ENCODE measurements around the gene NCR3LG1. TPM values are rescaled to one million over a fixed set of nuclear protein-coding genes. Genes with fewer than 3 reads are reported as not detected.

NCR3LG1 gene, protein sequence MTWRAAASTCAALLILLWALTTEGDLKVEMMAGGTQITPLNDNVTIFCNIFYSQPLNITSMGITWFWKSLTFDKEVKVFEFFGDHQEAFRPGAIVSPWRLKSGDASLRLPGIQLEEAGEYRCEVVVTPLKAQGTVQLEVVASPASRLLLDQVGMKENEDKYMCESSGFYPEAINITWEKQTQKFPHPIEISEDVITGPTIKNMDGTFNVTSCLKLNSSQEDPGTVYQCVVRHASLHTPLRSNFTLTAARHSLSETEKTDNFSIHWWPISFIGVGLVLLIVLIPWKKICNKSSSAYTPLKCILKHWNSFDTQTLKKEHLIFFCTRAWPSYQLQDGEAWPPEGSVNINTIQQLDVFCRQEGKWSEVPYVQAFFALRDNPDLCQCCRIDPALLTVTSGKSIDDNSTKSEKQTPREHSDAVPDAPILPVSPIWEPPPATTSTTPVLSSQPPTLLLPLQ
- 1.1 TPM in 2 replicates for total RNA-seq

DNA sequence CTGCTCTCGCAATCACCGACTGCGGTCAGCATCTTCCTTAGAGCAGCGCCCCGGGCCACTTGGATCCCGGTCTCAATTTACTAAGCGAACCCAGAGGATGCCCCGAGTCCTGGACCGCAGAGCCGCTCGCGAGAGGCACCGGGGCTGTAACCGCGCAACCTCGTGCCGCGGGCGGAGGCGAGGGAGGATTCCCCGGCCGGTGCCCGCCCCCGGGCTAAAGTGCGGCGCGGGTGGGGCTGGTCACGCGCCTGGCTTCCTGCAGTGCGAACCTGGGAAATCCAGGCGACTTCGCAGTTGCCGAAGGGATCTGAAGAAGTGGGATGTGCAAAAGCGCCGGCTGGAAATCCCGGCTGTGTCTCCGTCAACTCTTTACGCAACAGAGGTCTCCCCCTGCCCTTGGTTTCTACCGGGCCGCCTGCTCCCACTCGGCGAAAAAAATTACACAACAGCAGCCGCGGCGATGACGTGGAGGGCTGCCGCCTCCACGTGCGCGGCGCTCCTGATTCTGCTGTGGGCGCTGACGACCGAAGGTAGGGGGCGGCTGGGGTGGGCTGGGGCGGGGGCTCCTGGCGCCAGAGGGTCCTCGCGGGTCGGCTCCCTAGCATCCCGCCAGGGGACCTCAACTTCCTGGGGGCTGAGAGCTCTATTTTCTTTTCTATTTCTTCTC is at the start of gene NCR3LG1:
TSS of gene NCR3LG1 (plus strand) at position 291 of the 667 bp plus-strand sequence. CDS start at position 461, 170 bp downstream.
- DNase-seq, result peak; percentile 55
- no peaks in the 10 kb centered on the region for H3K9me3 Mint-ChIP-seq
- H3K36me3 Mint-ChIP-seq (ENCODE audit: low read depth), result no peaks in the 10 kb centered on the region
- TF ChIP-seq, protein P1, sequence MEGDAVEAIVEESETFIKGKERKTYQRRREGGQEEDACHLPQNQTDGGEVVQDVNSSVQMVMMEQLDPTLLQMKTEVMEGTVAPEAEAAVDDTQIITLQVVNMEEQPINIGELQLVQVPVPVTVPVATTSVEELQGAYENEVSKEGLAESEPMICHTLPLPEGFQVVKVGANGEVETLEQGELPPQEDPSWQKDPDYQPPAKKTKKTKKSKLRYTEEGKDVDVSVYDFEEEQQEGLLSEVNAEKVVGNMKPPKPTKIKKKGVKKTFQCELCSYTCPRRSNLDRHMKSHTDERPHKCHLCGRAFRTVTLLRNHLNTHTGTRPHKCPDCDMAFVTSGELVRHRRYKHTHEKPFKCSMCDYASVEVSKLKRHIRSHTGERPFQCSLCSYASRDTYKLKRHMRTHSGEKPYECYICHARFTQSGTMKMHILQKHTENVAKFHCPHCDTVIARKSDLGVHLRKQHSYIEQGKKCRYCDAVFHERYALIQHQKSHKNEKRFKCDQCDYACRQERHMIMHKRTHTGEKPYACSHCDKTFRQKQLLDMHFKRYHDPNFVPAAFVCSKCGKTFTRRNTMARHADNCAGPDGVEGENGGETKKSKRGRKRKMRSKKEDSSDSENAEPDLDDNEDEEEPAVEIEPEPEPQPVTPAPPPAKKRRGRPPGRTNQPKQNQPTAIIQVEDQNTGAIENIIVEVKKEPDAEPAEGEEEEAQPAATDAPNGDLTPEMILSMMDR (IDR thresholded peaks at IDR 0.05), result no peak
- H3K27me3 Mint-ChIP-seq, result peaks cover 32% of the 10 kb centered on the region
- peaks cover 32% of the 10 kb centered on the region for H3K4me1 Mint-ChIP-seq
- CTCF ChIA-PET, result no interaction called here
- POLR2A ChIA-PET, result interaction anchor here (0.6 to 0.7 kb wide), 5 partner anchors 37 to 226 kb away, joined by 3 to 6 read pairs (median 4); no protein-coding TSS in a partner anchor
- peak; percentile 52 for ATAC-seq (ENCODE audit: low read depth)
- peak within 1 kb of the TSS; percentile 30 for H3K27ac Mint-ChIP-seq
- intact Hi-C loops (cut with micrococcal nuclease), result loop anchor here (1.0 to 10.0 kb wide), 7 partner anchors 75 to 971 kb away; partner anchors contain the start of genes C11orf58, GTF2H1, HPS5 and NUCB2
- peak within 1 kb of the TSS; percentile 87 for H3K4me3 Mint-ChIP-seq

DNA sequence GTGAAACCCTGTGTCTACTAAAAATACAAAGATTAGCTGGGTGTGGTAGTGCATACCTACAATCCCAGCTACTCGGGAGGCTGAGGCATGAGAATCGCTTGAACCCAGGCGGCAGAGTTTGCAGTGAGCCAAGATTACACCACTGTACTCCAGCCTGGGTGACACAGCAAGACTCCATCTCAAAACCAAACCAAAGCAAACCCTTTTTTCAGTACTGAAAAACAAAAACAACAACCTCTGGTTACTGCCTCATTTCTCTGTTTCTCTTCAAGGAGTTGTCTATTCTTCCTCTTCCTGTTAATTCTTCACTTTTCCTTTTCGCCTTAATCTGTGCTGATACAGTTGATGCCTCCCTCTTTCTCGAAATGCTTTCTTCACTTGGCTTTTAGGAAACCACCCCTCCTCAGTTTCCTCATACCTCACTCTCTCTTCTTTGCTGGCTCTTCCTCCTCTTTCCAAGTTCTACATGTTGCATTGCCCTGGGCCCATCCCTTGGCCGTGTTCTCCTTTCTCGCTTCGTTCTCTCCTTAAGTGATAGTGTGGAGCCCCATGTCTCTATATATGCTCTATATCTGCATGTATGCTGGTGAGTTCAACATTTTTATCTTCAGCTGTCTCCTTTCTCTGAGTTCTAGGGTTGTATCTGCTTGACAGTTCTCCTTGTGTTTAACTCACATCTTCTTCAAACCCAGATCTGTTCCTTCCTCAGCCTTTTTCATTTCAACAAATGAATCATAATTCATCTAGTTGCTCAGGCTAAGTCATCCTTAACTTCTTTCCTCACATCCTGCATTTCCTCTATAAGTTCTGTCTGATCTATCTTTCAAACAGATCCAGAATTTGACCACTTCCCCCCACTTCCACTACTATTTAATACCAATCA is 38.0 kb upstream of the NCR3LG1 start:
- no peaks in the 10 kb centered on the region for H3K9me3 Mint-ChIP-seq
- no peaks in the 10 kb centered on the region for H3K27me3 Mint-ChIP-seq
- ChIA-PET POLR2A (no interaction called here), CTCF (no interaction called here)
- no peak for ATAC-seq (ENCODE audit: low read depth)
- TF ChIP-seq, protein P1 (IDR thresholded peaks at IDR 0.05), result no peak
- H3K36me3 Mint-ChIP-seq (ENCODE audit: low read depth), result peaks cover 7% of the 10 kb centered on the region
- H3K4me3 Mint-ChIP-seq, result no peak overlapping the region
- H3K27ac Mint-ChIP-seq, result no peak overlapping the region
- intact Hi-C loops (cut with micrococcal nuclease), result no loop called here
- DNase-seq, result no peak
- no peaks in the 10 kb centered on the region for H3K4me1 Mint-ChIP-seq

DNA sequence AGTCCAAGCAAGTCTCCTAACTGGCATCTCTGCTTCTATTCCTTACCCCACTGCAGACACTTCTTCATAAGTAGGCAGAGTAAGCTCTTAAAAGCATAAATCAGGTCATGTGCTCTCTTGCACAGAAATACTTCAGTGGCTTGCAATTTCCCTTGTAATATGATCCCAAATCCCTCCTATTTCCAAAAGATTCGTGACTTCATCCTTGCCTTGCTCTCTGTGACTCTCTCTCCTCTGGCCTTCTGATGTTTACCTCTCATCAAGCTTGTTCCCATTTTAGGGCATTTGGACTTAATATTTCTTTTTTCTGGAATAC is 37.4 kb upstream of the NCR3LG1 start:
- ATAC-seq (ENCODE audit: low read depth), result no peak
- no peak for DNase-seq
- TF ChIP-seq, protein P1 (IDR thresholded peaks at IDR 0.05), result no peak
- Mint-ChIP-seq H3K36me3 (ENCODE audit: low read depth) (peaks cover 7% of the 10 kb centered on the region), H3K27me3 (no peaks in the 10 kb centered on the region), H3K4me3 (no peak overlapping the region), H3K9me3 (no peaks in the 10 kb centered on the region), H3K27ac (no peak overlapping the region), H3K4me1 (no peaks in the 10 kb centered on the region)
- intact Hi-C loops (cut with micrococcal nuclease), result no loop called here
- CTCF ChIA-PET, result no interaction called here
- POLR2A ChIA-PET, result no interaction called here

DNA sequence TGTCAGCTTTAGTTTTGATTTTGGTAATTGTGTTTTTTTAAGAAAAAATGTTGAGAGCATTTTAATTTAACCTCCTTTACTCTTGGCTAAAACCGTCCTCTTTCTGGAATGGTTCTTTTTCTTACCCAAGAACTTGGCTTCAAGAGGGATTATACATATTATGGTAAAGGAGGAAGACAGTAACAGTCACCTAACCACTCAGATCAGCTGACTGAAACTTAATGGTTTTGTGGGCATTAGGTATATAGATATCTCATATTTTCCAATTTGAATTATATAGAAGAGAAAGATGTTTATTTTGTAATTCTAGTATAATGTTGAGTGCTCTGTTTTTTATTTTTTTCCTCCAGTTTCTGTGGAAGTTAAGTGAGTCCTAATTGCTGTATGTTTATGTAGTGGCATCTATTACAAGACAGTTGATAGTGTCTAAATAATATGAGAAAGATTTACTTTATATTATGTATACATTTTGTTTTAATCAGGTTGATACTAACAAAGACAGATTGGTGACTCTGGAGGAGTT is 36.6 kb upstream of the NCR3LG1 start:
- DNase-seq, result no peak
- peaks cover 7% of the 10 kb centered on the region for H3K36me3 Mint-ChIP-seq (ENCODE audit: low read depth)

More for the DNA sequence above, 36.6 kb upstream of the NCR3LG1 start:
- no peaks in the 10 kb centered on the region for H3K4me1 Mint-ChIP-seq
- H3K9me3 Mint-ChIP-seq, result no peaks in the 10 kb centered on the region
- H3K4me3 Mint-ChIP-seq, result no peak overlapping the region
- TF ChIP-seq, protein P1 (IDR thresholded peaks at IDR 0.05), result no peak
- no peak overlapping the region for H3K27ac Mint-ChIP-seq
- intact Hi-C loops (cut with micrococcal nuclease), result no loop called here
- POLR2A ChIA-PET, result no interaction called here
- ATAC-seq (ENCODE audit: low read depth), result no peak
- H3K27me3 Mint-ChIP-seq, result no peaks in the 10 kb centered on the region
- CTCF ChIA-PET, result no interaction called here

Data from activated B cell treated with CpG ODN at 0.5 μM for 24 hours (primary cell).